GM04503 (cell line): ENCODE results near the gene ADSS2.
"Not testable (repeated sequence)": the region's sequence is repeated elsewhere in the genome, so short reads cannot be mapped to it uniquely, and the experiment has no call there.

Experiments used
- DNase-seq: peaks from one replicate; pipeline ENCODE4 v3.0.0-alpha.2; 2012; ENCODE audit warnings: low read depth

Gene ADSS2

GRCh38 chr1:244365262-244365661 lies 86.4 kb downstream of the ADSS2 start:
- not testable (repeated sequence) for DNase-seq

GRCh38 chr1:244362476-244362875 lies 89.2 kb downstream of the ADSS2 start:
- DNase-seq, result no peak

- DNase-seq, result no peak
These were observed 89.8 kb downstream of the ADSS2 start for GRCh38 chr1:244361764-244362473.
